NCI-H748 treated with DMSO at 0.1 percent for 48 hours (cell line): Measurements from ENCODE around the gene KANSL1.

Experiments
- DNase-seq: peaks from one replicate; lab custom pipeline; 2025; lab: John Stamatoyannopoulos, UW

The KANSL1 gene

GRCh38 chr17:46080118-46081017, 112.9 kb downstream of the KANSL1 start:
- DNase-seq: no peak

GRCh38 chr17:46078675-46079074, 114.6 kb downstream of the KANSL1 start:
- DNase-seq: no peak

- DNase-seq: no peak
Observed at GRCh38 chr17:46074540-46074939, 118.7 kb downstream of the KANSL1 start.

- no peak for DNase-seq
Observed at GRCh38 chr17:46072998-46073397, 120.2 kb downstream of the KANSL1 start.

- no peak for DNase-seq
Observed at GRCh38 chr17:46071796-46072195, 121.4 kb downstream of the KANSL1 start.

- DNase-seq: no peak
Observed at GRCh38 chr17:46064460-46064859, 128.8 kb downstream of the KANSL1 start.

- no peak for DNase-seq
Observed at GRCh38 chr17:46063241-46063640, 130.0 kb downstream of the KANSL1 start.

- DNase-seq: no peak
Observed at GRCh38 chr17:46061435-46061834, 131.8 kb downstream of the KANSL1 start.

- no peak for DNase-seq
Observed at GRCh38 chr17:46060461-46060860, 132.8 kb downstream of the KANSL1 start.

- DNase-seq: no peak
Observed at GRCh38 chr17:46059486-46059885, 133.7 kb downstream of the KANSL1 start.

GRCh38 chr17:46057366-46057765, 135.9 kb downstream of the KANSL1 start:
- no peak for DNase-seq

- DNase-seq: no peak
Observed at GRCh38 chr17:46056800-46057304, 136.4 kb downstream of the KANSL1 start.

GRCh38 chr17:46053911-46054534, 139.2 kb downstream of the KANSL1 start:
- no peak for DNase-seq

- DNase-seq: no peak
Observed at GRCh38 chr17:46049656-46050055, 143.6 kb downstream of the KANSL1 start.

- no peak for DNase-seq
Observed at GRCh38 chr17:46047856-46048255, 145.4 kb downstream of the KANSL1 start.

GRCh38 chr17:46047398-46047797, 145.8 kb downstream of the KANSL1 start:
- DNase-seq: no peak

- DNase-seq: no peak
Observed at GRCh38 chr17:46046957-46047356, 146.3 kb downstream of the KANSL1 start.

- no peak for DNase-seq
Observed at GRCh38 chr17:46045639-46046038, 147.6 kb downstream of the KANSL1 start.

- no peak for DNase-seq
Observed at GRCh38 chr17:46044989-46045388, 148.2 kb downstream of the KANSL1 start.

GRCh38 chr17:46044286-46044928, 148.8 kb downstream of the KANSL1 start:
- DNase-seq: peak; percentile 57

GRCh38 chr17:46043606-46044005, 149.6 kb downstream of the KANSL1 start:
- no peak for DNase-seq

- DNase-seq: no peak
Observed at GRCh38 chr17:46042925-46043324, 150.3 kb downstream of the KANSL1 start.

GRCh38 chr17:46042246-46042645, 151.0 kb downstream of the KANSL1 start:
- DNase-seq: no peak
